Islet of Langerhans (tissue), 1 donor: ENCODE results near the gene BEGAIN.

Source experiments
- FAIRE-seq: peaks from one replicate; lab custom pipeline; 2011; peaks lifted over from hg19 to GRCh38; lab: Jason Lieb, UNC

BEGAIN gene

DNA sequence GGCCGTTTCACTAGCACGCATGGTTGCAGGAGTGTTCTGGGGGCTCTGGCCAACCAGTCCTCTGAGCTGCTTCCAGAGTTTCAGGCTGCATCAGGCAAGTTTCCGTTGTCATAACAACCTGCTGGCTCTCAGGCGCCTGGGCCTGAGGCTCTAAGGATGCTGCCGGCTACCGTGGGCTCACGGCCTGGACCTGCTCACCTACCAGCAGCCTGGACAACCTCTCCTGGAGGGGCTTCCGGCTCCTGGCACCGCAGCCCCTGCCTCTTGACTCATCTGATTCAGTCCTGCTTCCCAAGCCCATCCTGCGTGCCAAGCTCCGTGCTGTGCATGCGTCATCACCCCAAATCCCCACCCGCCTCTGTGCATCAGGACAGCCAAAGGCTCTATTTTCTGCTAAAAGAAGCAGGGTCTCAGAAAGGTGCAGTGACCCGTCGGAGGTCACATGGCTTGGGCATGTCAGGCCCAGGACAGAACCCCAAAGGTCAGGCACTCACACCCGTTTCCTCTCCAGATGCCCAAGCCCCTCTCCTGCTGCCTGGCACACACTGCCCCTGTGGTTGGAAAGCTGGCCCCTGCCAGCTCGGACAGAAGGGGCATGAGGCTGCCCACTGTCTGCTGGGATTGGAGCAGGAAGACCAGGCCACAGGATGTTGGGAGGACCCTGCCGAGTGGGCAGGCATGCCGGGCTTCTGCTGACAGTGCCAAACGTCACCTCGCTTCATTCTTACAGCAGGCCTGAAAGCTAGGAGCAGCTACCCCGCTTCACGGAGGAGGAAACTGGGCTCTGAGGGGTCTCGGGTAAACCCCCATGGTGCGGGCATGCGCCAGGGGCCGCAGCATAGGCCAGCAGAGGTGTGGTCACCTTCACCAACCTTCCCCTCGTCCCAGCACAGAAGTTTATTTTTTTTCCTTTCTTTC, 5.7 kb downstream of the BEGAIN start:
- no peak for FAIRE-seq

DNA sequence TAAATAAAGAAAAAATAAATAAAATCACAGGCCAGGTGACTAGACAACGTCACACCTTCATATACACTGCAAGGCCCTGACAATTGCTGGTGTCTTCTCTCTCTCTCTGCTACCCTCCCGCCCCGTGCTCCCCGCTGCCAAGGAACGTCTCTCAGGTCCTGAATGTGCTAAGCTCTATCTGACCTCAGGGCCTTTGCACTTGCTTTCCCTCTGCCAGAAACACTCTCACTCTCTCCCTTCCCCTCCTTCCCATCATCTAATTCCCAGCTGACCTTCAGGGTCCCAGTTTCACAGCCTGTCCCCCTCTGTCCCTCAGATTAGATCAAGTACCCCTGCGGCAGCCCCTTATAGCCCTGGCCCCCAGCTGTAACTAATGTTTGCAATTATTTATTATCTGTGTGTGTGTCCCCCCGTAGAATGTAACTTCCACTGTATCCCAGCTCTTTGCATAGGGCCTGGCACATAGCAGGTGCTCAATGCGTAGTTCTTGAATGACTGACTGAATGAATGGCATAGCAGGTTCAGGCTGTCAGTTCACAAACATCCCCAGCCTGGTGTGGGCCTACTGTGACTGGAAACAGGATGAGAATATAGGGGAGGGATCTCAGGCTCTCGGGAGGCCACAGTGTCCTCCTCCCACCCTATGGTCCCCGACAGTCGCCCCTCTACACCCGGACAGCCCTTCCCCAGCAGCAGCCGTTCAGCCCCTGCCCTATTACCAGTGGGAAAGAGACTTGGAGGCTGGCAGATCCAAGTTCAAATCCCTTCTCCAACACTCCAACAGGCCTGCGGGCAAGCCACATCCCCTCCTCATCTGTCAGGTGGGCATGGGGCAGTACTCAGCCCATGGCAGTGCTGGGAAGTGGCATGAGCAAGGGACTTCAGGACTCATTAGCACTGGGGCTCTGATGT, 6.6 kb downstream of the BEGAIN start:
- FAIRE-seq, result no peak

DNA sequence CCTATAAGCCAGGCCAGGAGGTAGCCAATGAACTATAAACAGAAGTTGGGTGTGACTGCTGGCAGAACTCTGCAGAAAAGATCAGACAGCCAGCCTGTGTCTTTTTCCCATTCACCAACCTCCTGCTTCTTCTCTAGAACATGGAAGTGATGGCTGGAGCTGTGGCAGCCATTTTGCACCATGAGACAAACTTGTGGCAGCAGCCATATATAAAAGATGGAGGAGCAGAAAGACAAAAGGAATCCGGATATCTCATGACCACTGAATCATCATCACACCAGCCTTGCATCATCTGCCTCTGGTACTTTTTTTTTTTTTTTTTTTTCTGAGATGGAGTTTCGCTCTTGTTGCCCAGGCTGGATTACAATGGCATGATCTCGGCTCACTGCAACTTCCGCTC, 8.7 kb downstream of the BEGAIN start:
- no peak for FAIRE-seq

DNA sequence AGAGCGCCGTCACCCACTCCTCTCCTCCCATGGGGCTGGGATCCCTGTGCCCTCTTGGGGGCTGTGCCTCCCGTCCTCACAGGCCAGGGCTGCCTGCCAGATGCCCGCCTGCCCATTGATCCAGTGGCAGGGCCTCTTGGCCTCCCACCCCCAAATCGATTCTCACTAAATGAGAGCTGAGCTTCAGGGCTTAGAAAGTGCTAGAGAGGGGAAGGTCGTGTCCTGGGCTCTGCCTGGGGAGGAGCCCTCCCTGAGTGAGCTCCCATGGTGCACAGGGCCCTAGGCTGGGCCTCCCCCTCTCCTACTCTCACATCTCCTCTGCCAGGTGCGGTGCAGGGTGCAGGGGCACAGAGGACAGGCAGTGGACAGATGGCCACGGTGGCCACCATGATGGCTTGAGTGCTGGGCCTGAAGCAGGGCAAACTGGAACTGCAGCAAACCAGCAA, 9.2 kb downstream of the BEGAIN start:
- no peak for FAIRE-seq

DNA sequence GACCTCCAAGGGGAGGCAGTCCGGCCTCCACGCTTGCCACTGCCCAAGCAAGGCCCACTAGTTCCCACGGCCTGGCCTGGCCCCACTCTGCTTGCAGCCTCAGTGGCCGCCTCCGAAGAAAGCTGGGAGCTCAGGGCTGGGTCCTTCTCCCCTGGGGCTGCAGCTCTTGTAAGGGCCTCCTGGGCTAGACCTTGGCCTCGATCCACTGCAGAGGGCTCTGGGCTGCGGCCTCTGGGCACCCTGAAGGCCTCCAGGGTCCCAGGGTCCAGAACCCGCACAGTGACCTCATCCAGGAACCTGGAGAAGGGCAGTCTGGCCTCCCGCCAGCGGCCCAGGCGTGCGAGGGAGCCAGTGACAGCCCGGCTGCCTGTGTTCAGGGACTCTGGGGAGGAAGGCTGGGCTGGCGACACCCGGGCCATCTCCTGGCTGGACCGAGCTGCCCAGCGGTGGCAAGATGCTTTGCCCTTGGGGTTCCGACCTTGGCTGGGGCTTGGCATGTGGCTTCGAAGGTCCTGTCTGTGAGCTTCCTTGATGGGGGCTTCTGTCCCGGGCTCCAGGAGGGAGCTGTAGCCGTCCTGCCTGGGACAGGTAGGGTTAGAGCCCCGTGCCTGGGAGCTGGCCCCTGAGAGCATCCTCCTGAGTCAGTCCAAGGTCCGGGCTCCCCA, 9.8 kb downstream of the BEGAIN start:
- no peak for FAIRE-seq

DNA sequence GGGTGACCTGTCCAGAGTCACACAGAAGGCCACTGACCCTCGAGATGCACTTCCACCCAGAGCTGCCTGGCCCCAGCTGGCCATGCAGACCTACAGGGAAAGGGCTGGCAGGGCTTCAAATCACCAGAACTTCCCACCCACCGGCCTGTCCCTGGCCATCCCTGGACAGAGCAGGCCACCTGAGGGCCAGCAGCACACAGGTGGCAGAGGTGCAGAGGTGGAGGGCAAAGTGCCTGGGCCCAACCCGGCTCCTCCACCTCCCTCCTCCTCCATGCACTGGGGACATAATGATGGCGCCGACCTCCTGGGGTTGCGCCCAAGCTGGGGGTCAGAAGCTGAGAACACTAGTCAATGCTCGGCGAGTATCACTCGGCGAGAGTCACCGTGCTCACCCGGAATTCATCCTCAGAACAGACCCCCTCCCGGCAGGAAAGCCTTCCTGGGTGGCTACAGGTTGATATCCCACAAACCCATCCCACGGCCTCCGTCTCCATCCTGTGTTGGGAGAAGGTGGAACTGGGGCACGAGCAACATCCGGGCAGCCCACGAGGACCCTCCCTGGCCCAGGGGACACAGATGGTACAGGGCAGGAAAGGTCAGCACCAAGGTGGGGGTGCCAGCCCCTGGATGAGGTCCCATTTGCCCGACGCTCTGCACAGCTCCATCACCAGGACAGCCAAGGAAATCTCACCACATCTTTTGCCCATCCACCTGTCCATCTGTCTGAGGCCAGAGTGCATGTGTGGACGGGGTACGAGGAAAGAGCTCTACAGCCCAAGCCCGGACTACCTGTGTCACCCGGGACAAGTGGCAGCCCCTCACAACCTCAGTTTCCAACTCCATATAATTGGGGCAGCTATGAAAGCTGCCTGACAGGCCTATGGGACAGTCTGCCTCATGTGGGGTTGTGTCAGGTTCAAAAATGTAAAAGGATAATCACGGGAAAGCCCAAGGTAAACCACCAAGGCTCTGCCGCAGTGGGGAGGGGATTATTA, 10.8 kb downstream of the BEGAIN start:
- no peak for FAIRE-seq

DNA sequence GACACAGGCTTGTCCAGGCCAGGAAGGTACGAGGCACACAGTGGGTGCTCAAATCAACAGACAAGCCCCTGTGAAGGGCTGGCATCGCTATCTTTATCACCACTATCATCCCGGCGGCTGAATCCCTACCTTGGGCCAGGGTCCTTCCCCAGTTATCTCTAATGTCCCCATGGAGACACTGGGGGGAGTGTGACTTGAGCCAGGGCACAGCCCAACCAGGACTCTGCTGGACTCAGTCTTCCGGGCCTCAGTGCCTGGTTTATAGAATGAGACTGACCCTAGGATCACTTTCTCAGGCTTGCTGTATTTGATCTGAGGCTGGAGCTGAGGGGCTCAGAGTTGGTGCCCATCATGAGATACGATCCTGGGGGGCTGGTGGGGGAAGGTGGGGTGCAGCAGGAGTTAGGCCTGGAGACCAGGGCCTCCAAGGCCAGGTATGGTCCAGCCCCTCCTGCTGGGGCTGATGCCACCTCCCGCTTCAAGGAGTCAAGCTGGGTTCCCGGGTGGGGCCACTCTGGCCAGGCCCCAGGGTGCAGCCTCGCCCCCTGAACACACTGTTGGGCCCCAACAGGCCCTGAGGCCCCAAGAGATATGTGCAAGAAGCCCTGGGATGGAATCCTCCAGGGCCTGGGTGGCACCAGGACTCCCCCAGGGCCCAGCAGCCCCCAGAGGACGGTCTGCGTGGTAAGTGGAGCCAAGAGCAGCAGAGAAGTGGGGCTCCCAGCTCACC, 11.8 kb downstream of the BEGAIN start:
- no peak for FAIRE-seq

DNA sequence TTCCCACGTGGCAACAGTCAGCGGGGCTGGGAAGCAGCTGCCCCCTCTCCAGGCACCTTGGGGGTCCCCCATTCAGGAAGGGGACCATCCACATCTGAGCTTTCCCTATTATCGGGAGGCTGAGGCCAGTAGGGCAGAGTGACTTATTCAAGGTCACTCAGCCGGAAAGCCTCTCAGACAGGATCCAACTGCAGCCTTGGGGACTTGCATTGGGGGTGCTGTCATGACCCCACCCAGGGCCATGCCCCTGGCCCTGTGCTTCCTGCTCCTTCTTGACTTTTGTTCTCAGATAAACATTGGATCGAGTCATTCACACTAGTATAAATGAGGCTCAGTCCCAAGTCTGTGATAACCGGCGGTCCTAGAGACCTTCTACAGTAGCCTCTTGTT, 12.6 kb downstream of the BEGAIN start:
- FAIRE-seq, result no peak

DNA sequence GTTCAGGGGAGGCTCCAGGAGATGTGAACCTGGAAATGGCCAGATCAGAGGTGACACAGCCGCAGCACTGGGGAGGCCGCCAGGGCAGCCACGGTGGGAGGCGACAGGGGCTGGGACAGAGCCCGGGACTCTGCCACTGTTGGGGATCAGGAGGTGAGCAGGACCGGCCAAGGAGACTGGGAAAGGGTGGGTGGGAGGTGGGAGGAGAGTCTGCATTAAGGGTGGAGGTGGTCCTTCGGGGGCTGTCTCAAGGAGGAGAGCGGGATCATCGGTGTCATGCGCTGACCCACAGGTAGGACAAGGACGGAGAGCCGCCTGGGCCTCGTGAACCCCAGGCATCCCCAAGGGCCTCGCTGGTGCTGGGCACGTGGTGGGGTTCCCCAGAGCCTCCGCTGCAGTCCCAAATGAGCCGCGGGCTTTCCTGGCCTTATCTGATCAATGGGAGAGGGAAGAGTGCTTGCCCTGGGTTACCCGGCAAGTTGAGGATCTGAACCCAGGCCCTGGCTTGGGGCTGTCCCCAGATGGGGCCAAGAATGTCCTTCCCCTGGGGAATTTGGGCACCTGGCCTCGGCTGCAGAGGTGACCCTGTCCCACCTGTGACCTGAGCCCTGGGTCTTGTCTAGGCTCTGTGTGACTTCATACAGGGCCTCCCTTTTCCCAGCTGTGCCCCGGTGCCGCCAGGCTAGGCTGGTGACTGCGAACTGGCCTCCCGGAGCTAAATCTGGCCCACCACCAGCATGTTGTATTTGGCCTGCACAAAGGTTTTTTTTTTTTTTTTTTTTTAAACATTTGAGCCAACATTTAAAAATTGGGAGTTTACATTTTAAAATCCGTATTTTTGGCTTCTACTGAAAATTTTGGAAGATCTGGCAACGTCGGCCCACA, 13.2 kb downstream of the BEGAIN start:
- FAIRE-seq, result no peak

DNA sequence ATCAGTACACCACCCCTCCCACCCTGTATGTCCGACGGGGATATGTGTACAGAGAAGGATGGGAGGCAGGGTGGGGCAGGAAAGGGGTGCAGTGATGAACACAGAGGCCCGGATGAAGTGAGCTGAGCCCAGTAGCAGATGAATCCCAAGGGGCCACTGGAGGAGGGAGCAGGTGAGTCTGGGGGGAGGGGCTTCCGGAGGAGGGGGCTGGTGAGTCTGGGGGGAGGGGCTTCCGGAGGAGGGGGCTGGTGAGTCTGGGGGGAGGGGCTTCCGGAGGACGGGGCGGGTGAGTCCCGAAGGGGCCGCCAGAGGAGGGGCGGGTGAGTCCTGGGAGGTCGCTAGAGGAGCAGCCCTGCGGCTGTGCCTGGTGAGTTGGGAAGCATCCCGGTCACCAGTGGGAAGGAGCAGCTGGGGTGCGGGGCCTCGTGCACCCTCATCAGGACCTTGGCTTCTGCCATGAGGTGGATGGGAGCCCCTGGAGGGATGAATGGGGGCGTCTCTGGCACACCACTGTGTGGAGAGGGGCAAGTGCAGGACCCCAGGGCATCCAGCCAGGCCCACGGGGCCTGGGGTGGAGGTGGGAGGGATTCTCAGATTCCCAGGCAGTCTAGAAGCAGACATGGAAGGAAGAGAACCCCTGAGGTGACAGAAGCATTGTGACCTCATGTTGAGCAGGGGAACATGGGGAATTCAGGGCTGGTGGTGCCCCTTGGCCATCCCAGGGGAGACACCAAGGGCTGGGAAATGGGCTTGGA, 14.0 kb downstream of the BEGAIN start:
- no peak for FAIRE-seq

DNA sequence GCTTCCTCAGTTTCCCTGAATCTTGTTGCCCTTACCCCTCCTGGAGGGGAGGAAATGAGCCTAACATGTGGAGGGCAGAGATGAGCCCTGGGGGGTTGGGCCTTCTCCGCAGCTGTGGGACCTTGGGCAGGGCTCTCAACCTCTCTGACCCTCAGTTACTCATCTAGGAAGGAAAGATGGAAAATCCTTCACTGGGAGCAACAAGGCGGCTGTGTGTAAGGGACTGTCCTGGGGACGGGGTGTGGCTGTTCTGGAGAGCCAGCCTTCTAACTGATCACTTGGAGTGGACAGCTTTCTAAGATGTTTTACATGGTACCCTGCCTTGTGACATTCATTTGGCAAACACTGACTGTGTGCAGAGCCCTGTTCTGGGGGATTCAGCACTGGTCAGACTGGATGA, 14.7 kb downstream of the BEGAIN start:
- no peak for FAIRE-seq

DNA sequence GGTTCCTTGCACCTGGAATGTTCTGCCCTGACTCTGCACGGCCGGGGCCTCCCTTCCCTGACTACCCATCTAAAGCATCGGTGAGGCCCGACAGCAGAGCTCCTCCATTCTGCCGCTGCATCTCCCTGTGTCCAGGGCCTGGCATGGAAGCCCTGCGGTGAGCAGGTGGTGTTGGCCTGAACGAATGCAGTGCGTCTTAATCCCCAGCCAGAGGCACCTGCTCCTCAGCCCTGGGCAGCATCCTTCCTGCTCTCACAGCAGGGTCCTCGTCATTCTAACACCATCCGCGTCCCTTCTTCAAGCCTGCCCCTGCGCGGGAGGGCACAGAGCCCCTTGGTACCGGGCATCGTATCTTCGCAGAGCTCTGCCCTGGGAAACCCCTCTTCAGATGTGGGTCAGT, 15.4 kb downstream of the BEGAIN start:
- FAIRE-seq, result no peak

DNA sequence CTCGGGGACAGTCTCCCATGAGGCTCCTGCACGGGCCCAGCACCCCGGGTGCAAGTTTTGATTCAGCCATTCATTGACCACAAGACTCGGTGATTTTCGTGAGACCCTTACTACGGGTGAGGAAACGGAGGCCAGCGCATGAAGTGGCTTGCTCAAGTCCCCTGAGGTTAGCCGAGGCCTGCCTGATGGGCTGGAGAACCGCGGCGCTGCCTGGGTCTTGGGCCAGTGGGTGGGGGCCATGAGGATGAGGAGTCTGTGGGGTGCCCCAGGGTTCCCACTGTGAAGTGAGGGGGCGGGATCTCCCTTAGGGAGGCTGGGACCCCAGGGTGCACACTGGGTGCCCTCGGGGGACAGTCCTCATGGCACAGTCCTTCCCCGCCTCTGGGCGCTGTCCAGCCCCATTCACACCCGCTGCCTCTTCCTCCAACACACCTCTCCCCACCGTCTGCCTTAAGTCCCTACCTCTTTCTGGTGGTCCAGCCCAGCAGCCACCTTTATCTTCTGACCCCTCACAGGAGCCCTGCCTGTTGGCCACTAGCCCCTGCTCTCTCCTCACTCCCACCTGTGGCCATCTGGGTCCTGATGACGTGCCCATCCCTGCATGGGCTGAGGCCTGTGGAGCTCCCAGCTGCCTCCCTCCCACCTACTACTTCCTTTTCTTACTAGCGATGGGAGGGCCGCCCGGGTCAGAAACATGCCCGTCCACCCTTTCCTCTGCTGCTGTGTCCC, 16.3 kb downstream of the BEGAIN start:
- no peak for FAIRE-seq

DNA sequence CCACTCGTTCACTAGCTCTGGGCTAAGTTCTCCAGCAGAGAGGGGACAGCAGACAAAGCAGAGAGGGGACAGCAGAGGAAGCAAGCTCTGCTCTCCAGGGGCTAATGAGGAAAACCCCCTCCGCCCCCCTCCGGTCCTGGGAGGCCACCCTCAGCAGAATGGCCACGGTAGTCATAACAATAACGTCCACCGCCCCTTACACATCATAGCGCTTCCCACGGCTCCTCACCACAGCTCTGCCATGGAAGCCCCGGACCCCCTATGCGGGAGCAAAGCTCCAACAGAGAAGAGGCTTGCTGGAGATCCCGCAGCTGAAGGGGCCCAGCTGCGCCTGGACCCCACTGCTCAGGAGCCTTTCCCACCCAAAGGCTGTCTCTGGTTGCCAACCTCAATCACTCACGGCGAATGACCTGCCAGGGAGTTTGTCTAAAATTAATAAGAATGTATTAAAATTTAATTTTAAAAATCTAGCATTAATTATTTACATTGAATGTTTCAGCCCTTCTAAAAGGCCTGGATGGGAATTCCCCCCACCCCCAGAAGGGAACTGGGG, 17.4 kb downstream of the BEGAIN start:
- no peak for FAIRE-seq

DNA sequence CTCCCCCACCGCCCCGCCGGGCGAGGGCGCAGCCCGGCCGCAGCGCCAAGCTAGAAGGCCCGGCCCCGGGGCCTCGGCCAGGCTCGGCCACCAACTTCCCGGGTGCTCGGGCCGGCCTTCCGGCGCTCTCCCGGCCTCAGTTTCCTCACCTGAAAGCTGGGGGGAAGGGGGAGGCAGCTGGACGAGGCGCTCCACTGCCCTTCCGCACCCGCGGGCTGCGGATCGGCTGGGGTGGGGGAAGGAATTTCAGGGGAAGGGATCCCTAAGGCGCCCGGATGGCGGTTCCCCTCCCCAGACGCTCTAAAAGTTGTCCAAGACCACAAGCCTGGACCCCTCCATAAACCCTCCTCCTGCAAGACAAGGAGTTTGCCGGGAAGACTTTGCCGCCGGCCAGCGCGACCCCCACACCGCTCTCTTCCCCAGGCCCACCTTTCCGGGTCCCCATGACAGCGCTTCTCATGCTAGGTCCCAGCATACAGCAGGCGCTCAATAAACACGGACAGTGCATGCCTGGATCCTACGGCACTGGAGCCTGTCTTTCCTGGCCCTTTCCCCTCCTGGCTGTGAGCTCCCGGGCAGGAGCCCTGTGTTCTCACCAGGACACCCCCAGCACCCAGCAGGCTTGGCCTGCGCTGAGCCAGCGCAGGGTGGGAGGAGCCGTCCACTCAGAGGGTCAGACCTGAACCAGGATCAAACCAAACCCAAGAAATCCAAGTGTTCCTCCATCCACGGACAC, 18.1 kb downstream of the BEGAIN start:
- FAIRE-seq, result no peak

DNA sequence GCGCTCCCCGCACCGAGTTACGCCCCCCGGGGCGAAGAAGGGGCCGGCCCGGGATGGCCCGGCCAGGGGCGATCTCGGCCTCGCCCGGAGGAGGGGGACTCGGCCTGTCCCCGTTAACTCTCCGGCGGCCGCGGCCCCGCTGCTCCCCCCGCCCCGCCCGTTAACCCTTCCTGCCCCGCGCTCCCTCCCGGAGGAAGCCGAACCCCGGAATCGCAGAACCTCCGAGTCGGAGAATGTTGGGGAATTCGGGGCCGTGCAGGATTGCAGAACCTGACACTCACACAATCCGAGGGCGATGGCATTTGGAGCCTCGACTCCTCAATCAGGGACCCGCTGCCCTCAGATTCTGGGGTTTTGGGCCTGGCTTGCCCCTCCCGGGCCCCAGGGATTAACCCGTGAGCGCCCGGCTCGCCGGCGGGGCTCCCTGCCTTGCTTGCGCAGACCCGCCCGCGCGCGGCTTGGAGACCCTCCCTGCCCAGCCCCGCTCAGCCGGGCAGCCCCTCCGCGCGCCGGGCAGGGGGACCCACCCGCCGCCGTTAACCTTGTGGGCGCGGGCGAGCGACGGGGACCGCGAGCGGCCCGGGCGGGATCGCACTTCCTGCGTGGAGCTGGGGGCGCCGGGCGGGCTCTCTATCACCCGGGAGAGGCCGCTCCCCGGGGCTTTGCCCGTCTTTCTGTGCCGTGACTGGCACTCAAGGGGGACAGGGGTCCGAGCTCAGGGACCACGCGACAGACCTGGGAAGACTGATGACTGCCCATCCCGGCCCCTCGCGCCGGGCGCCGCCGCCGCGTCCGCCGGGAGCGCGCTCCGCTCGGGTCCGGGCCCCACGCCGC, 18.8 kb downstream of the BEGAIN start:
- no peak for FAIRE-seq

DNA sequence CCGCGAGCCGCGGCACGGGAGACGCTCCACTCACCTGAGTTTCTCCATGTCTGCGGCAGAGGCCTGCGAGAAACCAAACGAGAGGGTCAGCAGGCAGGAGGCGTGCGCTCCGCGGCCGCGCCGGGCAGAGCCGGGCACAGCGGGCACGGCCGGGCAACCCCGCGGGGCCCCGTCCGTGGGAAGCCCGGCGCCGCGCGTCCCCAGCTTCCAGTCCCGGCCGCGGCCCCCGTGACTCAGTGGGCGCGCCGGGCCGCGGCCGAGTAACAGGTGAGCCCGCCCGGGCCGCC, 19.4 kb downstream of the BEGAIN start:
- FAIRE-seq, result no peak
